Body of pancreas (tissue), 4 donors: ENCODE measurements around the gene SHROOM2.

ENCODE experiments used
- CTCF ChIP-seq, 7 experiments: fragments of 450-650 bp in 4 of 7; fragments of 200-600 bp in 3 of 7; sonication (generic) in 3 of 7; IDR thresholded peaks; one replicate each; pipeline ENCODE4 v1.5.1; 2016 to 2019; ENCODE audit warnings: antibody characterized with exemption in 7 of 7
- POLR2A ChIP-seq, 3 donors: fragments of 450-650 bp; IDR thresholded peaks; one replicate each; pipeline ENCODE4 v1.6.1; 2016; ENCODE audit warnings: antibody characterized with exemption in 3 of 3, mild to moderate bottlenecking in 2 of 3

- TF ChIP-seq CTCF (IDR thresholded peaks at IDR 0.05) (no peak), POLR2A (IDR thresholded peaks at IDR 0.05) (no peak)
Measured at GRCh38 chrX:9937761-9938160, 151.5 kb downstream of the SHROOM2 start.
